ENCODE results near the gene BET1L. TPM values are rescaled to one million over a fixed set of nuclear protein-coding genes. Genes with fewer than 3 reads are reported as not detected.

The BET1L gene
- total RNA-seq, 1 donor from 2014 or later = 7.4 TPM

- peak in 1 of 2 donors; percentile 24 for DNase-seq (ENCODE audit: low read depth in 2 of 2)
Measured at GRCh38 chr11:210122-210802, 3.1 kb upstream of the BET1L start.

GRCh38 chr11:209275-210121 lies 2.3 kb upstream of the BET1L start:
- peak in 1 of 2 donors; percentile 24 for DNase-seq (ENCODE audit: low read depth in 2 of 2)

- DNase-seq (ENCODE audit: low read depth in 2 of 2) = no peak
Measured at GRCh38 chr11:208917-209260, 1.7 kb upstream of the BET1L start.

- peak; percentile 41 to 86 for DNase-seq (ENCODE audit: low read depth in 2 of 2)
Measured at GRCh38 chr11:208181-208916, 1.1 kb upstream of the BET1L start.

GRCh38 chr11:207863-208180 lies 623 bp upstream of the BET1L start:
- DNase-seq (ENCODE audit: low read depth in 2 of 2) = peak; percentile 66 to 84

- DNase-seq (ENCODE audit: low read depth in 2 of 2) = peak in 1 of 2 donors; percentile 46
Measured at GRCh38 chr11:206526-207207, 532 bp downstream of the BET1L start.

- no peak for DNase-seq (ENCODE audit: low read depth in 2 of 2)
Measured at GRCh38 chr11:206002-206384, 1.2 kb downstream of the BET1L start.

- no peak for DNase-seq (ENCODE audit: low read depth in 2 of 2)
Measured at GRCh38 chr11:205221-206001, 1.8 kb downstream of the BET1L start.

GRCh38 chr11:204587-205109 lies 2.6 kb downstream of the BET1L start:
- no peak for DNase-seq (ENCODE audit: low read depth in 2 of 2)

GRCh38 chr11:203945-204586 lies 3.1 kb downstream of the BET1L start:
- no peak for DNase-seq (ENCODE audit: low read depth in 2 of 2)

GRCh38 chr11:203056-203944 lies 3.9 kb downstream of the BET1L start:
- no peak for DNase-seq (ENCODE audit: low read depth in 2 of 2)

- no peak for DNase-seq (ENCODE audit: low read depth in 2 of 2)
Measured at GRCh38 chr11:202490-202889, 4.7 kb downstream of the BET1L start.

GRCh38 chr11:201966-202365 lies 5.2 kb downstream of the BET1L start:
- DNase-seq (ENCODE audit: low read depth in 2 of 2) = no peak

GRCh38 chr11:200224-201003 lies 6.8 kb downstream of the BET1L start:
- no peak for DNase-seq (ENCODE audit: low read depth in 2 of 2)

- no peak for DNase-seq (ENCODE audit: low read depth in 2 of 2)
Measured at GRCh38 chr11:199782-200181, 7.4 kb downstream of the BET1L start.

GRCh38 chr11:199004-199581 lies 8.1 kb downstream of the BET1L start:
- DNase-seq (ENCODE audit: low read depth in 2 of 2) = no peak

GRCh38 chr11:198236-198806 lies 8.9 kb downstream of the BET1L start:
- no peak for DNase-seq (ENCODE audit: low read depth in 2 of 2)

GRCh38 chr11:197741-198235 lies 9.4 kb downstream of the BET1L start:
- no peak for DNase-seq (ENCODE audit: low read depth in 2 of 2)

Data from dermis microvascular lymphatic vessel endothelial cell (primary cell).